Tibial nerve (tissue), 4 donors: ENCODE measurements around the gene RAB17.

Experiments
- EP300 ChIP-seq, 2 donors: sonication (generic); formaldehyde crosslinking; IDR thresholded peaks; one replicate each; pipeline ENCODE4 v1.6.1; 2017; ENCODE audit warnings: antibody characterized with exemption in 2 of 2, mild to moderate bottlenecking in 1 of 2
- POLR2A ChIP-seq, 2 donors: fragments of 450-650 bp; IDR thresholded peaks; one replicate each; pipeline ENCODE4 v1.6.1; 2017; ENCODE audit warnings: antibody characterized with exemption in 2 of 2, mild to moderate bottlenecking in 2 of 2, moderate library complexity in 2 of 2
- TF ChIP-seq, protein P1 (sequence below), 5 experiments: fragments of 200-600 bp in 3 of 5; fragments of 450-650 bp in 2 of 5; sonication (generic) in 3 of 5; IDR thresholded peaks; one replicate each; pipeline ENCODE4 v1.5.1; 2016 to 2019; ENCODE audit warnings: antibody characterized with exemption in 5 of 5, mild to moderate bottlenecking in 3 of 5, moderate library complexity in 2 of 5

DNA sequence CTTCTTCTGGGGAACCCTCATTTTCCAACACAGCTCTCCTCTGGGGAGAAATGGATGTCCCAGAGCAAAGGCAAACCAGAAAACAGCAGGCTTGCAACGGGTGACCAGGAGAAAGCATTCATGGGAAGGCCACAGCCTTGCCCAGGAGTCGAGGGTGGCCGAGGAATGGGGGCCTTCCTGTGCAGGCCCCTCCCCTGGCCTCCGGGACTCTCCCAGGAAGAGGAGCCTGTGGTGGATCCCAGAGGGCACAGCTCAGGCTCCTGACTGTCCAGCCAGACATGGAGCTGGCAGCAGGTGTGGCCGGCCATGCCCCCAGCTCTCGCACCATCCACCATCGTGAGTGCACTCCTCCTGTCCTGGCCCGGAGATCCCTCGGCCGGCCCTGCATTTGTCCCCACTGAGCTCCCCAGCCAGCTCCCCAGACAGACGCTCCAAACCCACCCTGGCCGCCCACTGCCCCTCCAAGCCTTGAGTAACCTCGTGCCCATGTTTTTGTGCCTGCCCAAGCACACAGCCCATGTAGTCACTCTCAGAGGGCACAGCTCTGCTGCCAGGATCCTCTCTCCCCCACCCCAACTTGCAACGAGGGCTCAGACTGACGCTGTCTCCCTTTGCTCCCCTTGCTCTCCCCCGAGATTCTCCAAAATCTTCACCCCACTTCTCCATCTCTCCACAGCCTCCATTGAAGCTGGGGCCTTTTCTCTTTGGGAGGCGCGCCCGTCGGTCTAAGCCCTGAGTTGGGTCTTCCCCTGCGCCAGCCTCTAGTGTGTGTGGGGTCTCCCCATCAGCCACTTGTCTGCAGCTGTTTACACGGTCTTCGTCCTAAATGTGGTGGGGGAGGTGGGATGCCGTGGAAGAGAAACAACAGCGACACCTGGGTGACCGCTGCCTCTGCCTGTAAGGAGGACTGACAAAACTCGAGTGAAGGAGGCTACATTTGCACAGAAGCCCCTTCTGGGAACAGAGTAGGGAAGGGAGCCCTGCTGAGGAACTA lies 14.4 kb downstream of the RAB17 start:
- TF ChIP-seq, protein P1, sequence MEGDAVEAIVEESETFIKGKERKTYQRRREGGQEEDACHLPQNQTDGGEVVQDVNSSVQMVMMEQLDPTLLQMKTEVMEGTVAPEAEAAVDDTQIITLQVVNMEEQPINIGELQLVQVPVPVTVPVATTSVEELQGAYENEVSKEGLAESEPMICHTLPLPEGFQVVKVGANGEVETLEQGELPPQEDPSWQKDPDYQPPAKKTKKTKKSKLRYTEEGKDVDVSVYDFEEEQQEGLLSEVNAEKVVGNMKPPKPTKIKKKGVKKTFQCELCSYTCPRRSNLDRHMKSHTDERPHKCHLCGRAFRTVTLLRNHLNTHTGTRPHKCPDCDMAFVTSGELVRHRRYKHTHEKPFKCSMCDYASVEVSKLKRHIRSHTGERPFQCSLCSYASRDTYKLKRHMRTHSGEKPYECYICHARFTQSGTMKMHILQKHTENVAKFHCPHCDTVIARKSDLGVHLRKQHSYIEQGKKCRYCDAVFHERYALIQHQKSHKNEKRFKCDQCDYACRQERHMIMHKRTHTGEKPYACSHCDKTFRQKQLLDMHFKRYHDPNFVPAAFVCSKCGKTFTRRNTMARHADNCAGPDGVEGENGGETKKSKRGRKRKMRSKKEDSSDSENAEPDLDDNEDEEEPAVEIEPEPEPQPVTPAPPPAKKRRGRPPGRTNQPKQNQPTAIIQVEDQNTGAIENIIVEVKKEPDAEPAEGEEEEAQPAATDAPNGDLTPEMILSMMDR (IDR thresholded peaks at IDR 0.05) = no peak
- TF ChIP-seq POLR2A (IDR thresholded peaks at IDR 0.05) (no peak), EP300 (IDR thresholded peaks at IDR 0.05) (no peak)
